Parathyroid adenoma (tissue), 2 donors: ENCODE measurements around the gene SFI1.
A peak's percentile ranks its signal among the peaks of the same experiment; 100 is the strongest.
"Not testable (repeated sequence)": the region's sequence is repeated elsewhere in the genome, so short reads cannot be mapped to it uniquely, and the experiment has no call there.

Experiments used
- H2AFZ ChIP-seq: fragments of 300-600 bp; sonication (generic); one replicate; pipeline ENCODE4 v1.7.0; 2017; ENCODE audit warnings: antibody characterized with exemption, mild to moderate bottlenecking
- H3K27ac ChIP-seq: fragments of 300-600 bp; sonication (generic); one replicate; pipeline ENCODE4 v1.7.0; 2017
- H3K27me3 ChIP-seq: fragments of 300-600 bp; sonication (generic); one replicate; pipeline ENCODE4 v1.7.0; 2017; ENCODE audit warnings: low read length; ENCODE audit not compliant: control insufficient read depth, insufficient read depth
- H3K36me3 ChIP-seq: fragments of 300-600 bp; sonication (generic); one replicate; pipeline ENCODE4 v1.7.0; 2017; ENCODE audit warnings: low read length; ENCODE audit not compliant: control insufficient read depth, insufficient read depth
- H3K4me1 ChIP-seq: fragments of 300-600 bp; sonication (generic); one replicate; pipeline ENCODE4 v1.7.0; 2017; ENCODE audit warnings: control low read depth
- H3K4me2 ChIP-seq: fragments of 300-600 bp; sonication (generic); one replicate; pipeline ENCODE4 v1.7.0; 2017; ENCODE audit warnings: low read length
- H3K4me3 ChIP-seq: fragments of 300-600 bp; sonication (generic); one replicate; pipeline ENCODE4 v1.7.0; 2017; ENCODE audit warnings: low read depth, low read length
- H3K79me2 ChIP-seq: fragments of 300-600 bp; sonication (generic); one replicate; pipeline ENCODE4 v1.7.0; 2017; ENCODE audit warnings: control low read depth
- H3K9ac ChIP-seq: fragments of 300-600 bp; sonication (generic); one replicate; pipeline ENCODE4 v1.7.0; 2017; ENCODE audit warnings: mild to moderate bottlenecking
- H3K9me3 ChIP-seq: fragments of 300-600 bp; sonication (generic); one replicate; pipeline ENCODE4 v1.7.0; 2017; ENCODE audit warnings: low read length; ENCODE audit not compliant: control insufficient read depth
- TF ChIP-seq, protein P1 (sequence below): fragments of 300-600 bp; sonication (generic); IDR thresholded peaks from one replicate; pipeline ENCODE4 v1.7.0; 2017; ENCODE audit warnings: antibody characterized with exemption, mild to moderate bottlenecking
- donor health status: primary hyperparathyroidism.

SFI1 gene

GRCh38 chr22:31492151-31492550, 4.2 kb upstream of the SFI1 start:
- Histone ChIP-seq H2AFZ (no peak overlapping the region), H3K4me1 (no peaks in the 10 kb centered on the region), H3K27me3 (no peaks in the 10 kb centered on the region), H3K27ac (no peak overlapping the region), H3K9me3 (no peaks in the 10 kb centered on the region), H3K4me3 (no peak overlapping the region), H3K9ac (no peak overlapping the region), H3K79me2 (no peaks in the 10 kb centered on the region), H3K36me3 (no peaks in the 10 kb centered on the region), H3K4me2 (no peak overlapping the region)
- TF ChIP-seq, protein P1, sequence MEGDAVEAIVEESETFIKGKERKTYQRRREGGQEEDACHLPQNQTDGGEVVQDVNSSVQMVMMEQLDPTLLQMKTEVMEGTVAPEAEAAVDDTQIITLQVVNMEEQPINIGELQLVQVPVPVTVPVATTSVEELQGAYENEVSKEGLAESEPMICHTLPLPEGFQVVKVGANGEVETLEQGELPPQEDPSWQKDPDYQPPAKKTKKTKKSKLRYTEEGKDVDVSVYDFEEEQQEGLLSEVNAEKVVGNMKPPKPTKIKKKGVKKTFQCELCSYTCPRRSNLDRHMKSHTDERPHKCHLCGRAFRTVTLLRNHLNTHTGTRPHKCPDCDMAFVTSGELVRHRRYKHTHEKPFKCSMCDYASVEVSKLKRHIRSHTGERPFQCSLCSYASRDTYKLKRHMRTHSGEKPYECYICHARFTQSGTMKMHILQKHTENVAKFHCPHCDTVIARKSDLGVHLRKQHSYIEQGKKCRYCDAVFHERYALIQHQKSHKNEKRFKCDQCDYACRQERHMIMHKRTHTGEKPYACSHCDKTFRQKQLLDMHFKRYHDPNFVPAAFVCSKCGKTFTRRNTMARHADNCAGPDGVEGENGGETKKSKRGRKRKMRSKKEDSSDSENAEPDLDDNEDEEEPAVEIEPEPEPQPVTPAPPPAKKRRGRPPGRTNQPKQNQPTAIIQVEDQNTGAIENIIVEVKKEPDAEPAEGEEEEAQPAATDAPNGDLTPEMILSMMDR: no peak

DNA sequence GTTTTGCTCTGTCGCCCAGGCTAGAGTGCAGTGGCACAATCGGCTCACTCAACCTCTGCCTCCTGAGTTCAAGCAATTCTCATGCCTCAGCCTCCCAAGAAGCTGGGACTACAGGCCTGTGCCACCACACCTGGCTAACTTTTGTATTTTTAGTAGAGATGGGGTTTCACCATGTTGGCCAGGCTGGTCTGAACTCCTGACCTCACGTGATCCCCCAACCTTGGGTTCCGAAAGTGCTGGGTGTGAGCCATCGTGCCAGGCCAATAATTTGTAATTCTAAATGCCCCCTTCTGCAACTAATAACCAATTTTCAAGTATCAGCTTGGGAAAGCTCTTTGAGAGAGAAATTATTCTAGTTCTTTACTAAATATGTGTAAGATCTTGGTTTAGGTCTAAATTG, 3.0 kb upstream of the SFI1 start:
- not testable (repeated sequence) for H3K4me3 ChIP-seq, H2AFZ ChIP-seq, H3K9me3 ChIP-seq, H3K27me3 ChIP-seq, H3K9ac ChIP-seq, H3K4me2 ChIP-seq, H3K4me1 ChIP-seq, H3K36me3 ChIP-seq, H3K27ac ChIP-seq, H3K79me2 ChIP-seq

DNA sequence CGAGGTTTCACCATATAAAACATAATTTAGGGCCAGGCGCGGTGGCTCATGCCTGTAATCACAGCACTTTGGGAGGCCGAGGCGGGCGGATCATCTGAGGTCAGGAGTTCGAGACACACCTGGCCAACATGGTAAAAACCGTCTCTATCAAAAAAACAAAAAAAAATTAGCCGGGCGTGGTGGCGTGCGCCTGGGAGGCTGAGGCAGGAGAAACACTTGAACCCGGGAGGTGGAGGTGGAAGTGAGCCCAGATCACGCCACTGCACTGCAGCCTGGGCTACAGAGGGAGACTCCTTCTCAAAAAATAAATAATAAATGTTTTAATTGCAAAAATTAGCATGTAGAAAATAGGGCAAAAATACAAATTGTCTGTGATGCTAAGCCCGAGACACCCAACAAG, 993 bp upstream of the SFI1 start:
- Histone ChIP-seq H3K9me3 (no peaks in the 10 kb centered on the region), H3K27ac (peak overlapping the region; percentile 75), H3K4me1 (no peaks in the 10 kb centered on the region), H3K4me3 (peak overlapping the region; percentile 88), H3K36me3 (no peaks in the 10 kb centered on the region), H2AFZ (peak overlapping the region; percentile 88), H3K79me2 (no peaks in the 10 kb centered on the region), H3K9ac (no peak overlapping the region), H3K27me3 (no peaks in the 10 kb centered on the region), H3K4me2 (peak overlapping the region; percentile 94)
- TF ChIP-seq, protein P1: no peak

DNA sequence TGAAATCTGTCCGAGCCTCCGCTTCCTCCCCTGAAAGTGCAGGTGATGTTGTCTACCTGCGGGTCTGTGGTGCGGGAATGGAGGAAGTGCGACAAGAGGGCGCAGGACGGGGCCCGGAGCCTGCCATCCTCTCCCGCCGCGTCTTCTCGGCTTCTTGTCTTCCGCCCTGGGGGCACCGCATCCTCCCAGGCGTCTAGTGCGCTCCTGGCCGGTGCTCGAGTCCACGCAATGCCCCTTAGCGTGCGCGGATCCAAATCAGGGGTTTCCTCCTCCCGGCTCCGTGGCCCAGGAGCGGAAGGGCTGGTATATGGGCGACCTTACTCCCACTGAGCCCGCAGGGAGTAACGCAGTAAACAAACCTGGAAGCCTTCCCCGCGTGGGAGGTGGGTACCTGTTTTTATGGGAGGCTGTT, 405 bp downstream of the SFI1 start:
- Histone ChIP-seq H3K4me3 (peak overlapping the region; percentile 88), H3K27ac (peak overlapping the region; percentile 75), H3K27me3 (no peaks in the 10 kb centered on the region), H3K4me2 (peak overlapping the region; percentile 94), H3K4me1 (no peaks in the 10 kb centered on the region), H3K9ac (no peak overlapping the region), H3K36me3 (no peaks in the 10 kb centered on the region), H3K9me3 (no peaks in the 10 kb centered on the region), H3K79me2 (no peaks in the 10 kb centered on the region), H2AFZ (peak overlapping the region; percentile 88)
- TF ChIP-seq, protein P1: no peak

- Histone ChIP-seq H3K4me3 (peak overlapping the region; percentile 88), H3K79me2 (no peaks in the 10 kb centered on the region), H3K9me3 (no peaks in the 10 kb centered on the region), H3K9ac (no peak overlapping the region), H2AFZ (peak overlapping the region; percentile 88), H3K4me2 (peak overlapping the region; percentile 94), H3K27ac (no peak overlapping the region), H3K27me3 (no peaks in the 10 kb centered on the region), H3K4me1 (no peaks in the 10 kb centered on the region), H3K36me3 (no peaks in the 10 kb centered on the region)
- TF ChIP-seq, protein P1: no peak
Measured at GRCh38 chr22:31497148-31497938, 1.0 kb downstream of the SFI1 start.
